HepG2 (cell line): ENCODE measurements around the gene EIF3L. TPM values are rescaled to one million over a fixed set of nuclear protein-coding genes. Genes with fewer than 3 reads are reported as not detected.
A peak's percentile ranks its signal among the peaks of the same experiment; 100 is the strongest.

Experiments
- BCL6 ChIP-seq: IDR thresholded peaks from 2 replicates; pipeline ENCODE4 v1.6.1; 2016; ENCODE audit warnings: missing genetic modification reagents, missing compliant biosample characterization
- BHLHE40 ChIP-seq: IDR thresholded peaks from 2 replicates; pipeline ENCODE4 v1.6.1; 2011; ENCODE audit warnings: low read length, improper control_type of control experiment
- E2F2 ChIP-seq: sonication (generic); formaldehyde crosslinking; IDR thresholded peaks from 2 replicates; pipeline ENCODE4 v1.4.0; 2020; ENCODE audit warnings: missing genetic modification reagents, borderline replicate concordance
- FOXM1 ChIP-seq: sonication (generic); formaldehyde crosslinking; IDR thresholded peaks from 2 replicates; pipeline ENCODE4 v1.5.0; 2020; ENCODE audit warnings: missing genetic modification reagents
- HNRNPUL1 ChIP-seq: fragments of 200-400 bp; formaldehyde crosslinking; IDR thresholded peaks from 2 replicates; pipeline ENCODE4 v1.6.1; 2017; ENCODE audit warnings: low read depth, mild to moderate bottlenecking, low read length, moderate library complexity
- RNF2 ChIP-seq: fragments of 450-650 bp; conservative IDR thresholded peaks from 2 replicates; pipeline ENCODE4 v1.6.1; 2016; ENCODE audit warnings: low read depth
- U2AF1 ChIP-seq: fragments of 200-400 bp; formaldehyde crosslinking; optimal IDR thresholded peaks from 2 replicates; pipeline ENCODE3; 2017; ENCODE audit warnings: mild to moderate bottlenecking, low read depth, low read length
- YEATS4 ChIP-seq: sonication (generic); formaldehyde crosslinking; IDR thresholded peaks from 2 replicates; pipeline ENCODE4 v1.4.0; 2020; ENCODE audit warnings: missing genetic modification reagents, borderline replicate concordance
- ZFP82 ChIP-seq: sonication (generic); formaldehyde crosslinking; IDR thresholded peaks from 2 replicates; pipeline ENCODE4 v1.5.1; 2020; ENCODE audit warnings: mild to moderate bottlenecking, missing genetic modification reagents, borderline replicate concordance
- ZNF232 ChIP-seq: sonication (generic); formaldehyde crosslinking; IDR thresholded peaks from 2 replicates; pipeline ENCODE4 v1.4.0; 2020; ENCODE audit warnings: missing genetic modification reagents, borderline replicate concordance
- ZNF292 ChIP-seq: sonication (generic); formaldehyde crosslinking; IDR thresholded peaks from 2 replicates; pipeline ENCODE4 v1.8.1; 2022; ENCODE audit warnings: mild to moderate bottlenecking, low read depth, missing genetic modification reagents, borderline replicate concordance
- ZNF431 ChIP-seq: sonication (generic); formaldehyde crosslinking; IDR thresholded peaks from 2 replicates; pipeline ENCODE4 v1.9.0; 2022; ENCODE audit warnings: missing genetic modification reagents, low read depth, mild to moderate bottlenecking, borderline replicate concordance
- ZSCAN29 ChIP-seq: sonication (generic); formaldehyde crosslinking; conservative IDR thresholded peaks from 2 replicates; pipeline ENCODE4 v1.4.0; 2020; ENCODE audit warnings: mild to moderate bottlenecking, missing genetic modification reagents
- polyA plus RNA-seq, 8 experiments: library from polyadenylated mRNA; depleted of rRNA in 3 of 8; stranded (reverse) in 7 of 8; unstranded in 1 of 8; fragments of >200 nt; fragmentation: Illumina TruSeq in 4 of 8; extraction: Trizol in 4 of 8; gene quantifications; 2 replicates each; pipeline versions ENCODE4 v1.2.1 to v1.2.3, GENCODE V29; 2011 to 2016; ENCODE audit warnings: low read depth in 4 of 8, missing spikeins in 1 of 8, mixed read lengths in 1 of 8; ENCODE audit not compliant: insufficient read depth in 1 of 8
- total RNA-seq, 5 experiments: library from RNA; depleted of rRNA; stranded (reverse); fragments of >200 nt; fragmentation: Illumina TruSeq; extraction: Trizol; gene quantifications; 2 replicates each; pipeline ENCODE4 v1.2.3, GENCODE V29; 2016; ENCODE audit warnings: low read depth in 1 of 5
- TF ChIP-seq, protein P1 (sequence below): sonication (generic); formaldehyde crosslinking; IDR thresholded peaks from 2 replicates; pipeline ENCODE4 v1.4.0; 2020; ENCODE audit warnings: missing genetic modification reagents
- TF ChIP-seq, protein P2 (sequence below): sonication (generic); formaldehyde crosslinking; IDR thresholded peaks from 2 replicates; pipeline ENCODE4 v1.9.0; 2022; ENCODE audit warnings: missing genetic modification reagents, mild to moderate bottlenecking, borderline replicate concordance
- TF ChIP-seq, protein P3 (sequence below): sonication (generic); formaldehyde crosslinking; IDR thresholded peaks from 2 replicates; pipeline ENCODE4 v1.5.0; 2020; ENCODE audit warnings: mild to moderate bottlenecking, missing genetic modification reagents, borderline replicate concordance

EIF3L gene
- total and polyA plus RNA-seq, 2 of the 13 experiments (the other 11 are each of a cell fraction or from before 2014, with no cell fraction given) = 514 to 793 TPM

DNA sequence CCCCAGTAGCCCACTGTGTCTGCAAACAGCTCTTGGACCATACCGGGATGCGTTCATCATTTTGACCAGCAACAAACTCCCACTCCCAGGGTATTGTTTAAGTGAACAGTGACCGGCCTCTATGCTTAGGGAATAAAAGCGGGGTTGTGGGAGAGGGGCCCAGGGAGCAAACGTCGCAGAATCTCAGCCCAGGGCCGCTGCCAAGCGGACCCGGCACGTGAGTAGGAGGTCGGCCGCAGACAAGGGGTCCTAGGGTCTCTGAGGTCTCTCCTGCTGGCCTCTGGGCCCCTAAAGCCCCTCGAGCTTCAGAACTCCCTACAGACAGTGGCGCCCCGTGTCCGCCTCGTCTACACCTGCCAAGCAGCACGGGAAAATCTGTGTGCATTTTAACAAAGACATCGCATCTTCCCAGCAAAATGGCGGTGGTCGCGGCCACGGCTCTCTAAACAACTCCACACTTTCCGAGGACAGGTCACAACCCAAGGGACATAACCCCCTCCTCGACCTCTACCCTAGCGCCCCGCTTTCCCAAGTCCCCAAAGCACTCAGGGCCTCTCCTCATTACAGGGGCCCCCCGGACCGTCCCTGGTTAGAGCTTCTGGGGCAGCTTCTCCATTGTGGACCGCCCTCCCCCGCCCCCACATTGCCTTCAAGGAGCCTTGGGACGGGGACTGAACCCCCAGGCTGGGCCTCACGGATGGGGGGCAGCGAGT is 45.4 kb upstream of the EIF3L start (continued):
- no peak for TF ChIP-seq BCL6
- peak; percentile 96 for TF ChIP-seq ZSCAN29 (CRISPR knock-in tag)
- no peak for TF ChIP-seq FOXM1 (CRISPR knock-in tag)
- TF ChIP-seq HNRNPUL1 = no peak
- TF ChIP-seq, protein P1, sequence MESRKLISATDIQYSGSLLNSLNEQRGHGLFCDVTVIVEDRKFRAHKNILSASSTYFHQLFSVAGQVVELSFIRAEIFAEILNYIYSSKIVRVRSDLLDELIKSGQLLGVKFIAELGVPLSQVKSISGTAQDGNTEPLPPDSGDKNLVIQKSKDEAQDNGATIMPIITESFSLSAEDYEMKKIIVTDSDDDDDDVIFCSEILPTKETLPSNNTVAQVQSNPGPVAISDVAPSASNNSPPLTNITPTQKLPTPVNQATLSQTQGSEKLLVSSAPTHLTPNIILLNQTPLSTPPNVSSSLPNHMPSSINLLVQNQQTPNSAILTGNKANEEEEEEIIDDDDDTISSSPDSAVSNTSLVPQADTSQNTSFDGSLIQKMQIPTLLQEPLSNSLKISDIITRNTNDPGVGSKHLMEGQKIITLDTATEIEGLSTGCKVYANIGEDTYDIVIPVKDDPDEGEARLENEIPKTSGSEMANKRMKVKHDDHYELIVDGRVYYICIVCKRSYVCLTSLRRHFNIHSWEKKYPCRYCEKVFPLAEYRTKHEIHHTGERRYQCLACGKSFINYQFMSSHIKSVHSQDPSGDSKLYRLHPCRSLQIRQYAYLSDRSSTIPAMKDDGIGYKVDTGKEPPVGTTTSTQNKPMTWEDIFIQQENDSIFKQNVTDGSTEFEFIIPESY (CRISPR knock-in tag) = no peak
- TF ChIP-seq E2F2 (CRISPR knock-in tag) = no peak
- TF ChIP-seq ZFP82 = 0 out of 2 replicates have a peak, but pooled peaks have one; percentile 17
- TF ChIP-seq BHLHE40 = peak; percentile 83
- peak; percentile 85 for TF ChIP-seq ZNF232 (CRISPR knock-in tag)
- TF ChIP-seq, protein P2, sequence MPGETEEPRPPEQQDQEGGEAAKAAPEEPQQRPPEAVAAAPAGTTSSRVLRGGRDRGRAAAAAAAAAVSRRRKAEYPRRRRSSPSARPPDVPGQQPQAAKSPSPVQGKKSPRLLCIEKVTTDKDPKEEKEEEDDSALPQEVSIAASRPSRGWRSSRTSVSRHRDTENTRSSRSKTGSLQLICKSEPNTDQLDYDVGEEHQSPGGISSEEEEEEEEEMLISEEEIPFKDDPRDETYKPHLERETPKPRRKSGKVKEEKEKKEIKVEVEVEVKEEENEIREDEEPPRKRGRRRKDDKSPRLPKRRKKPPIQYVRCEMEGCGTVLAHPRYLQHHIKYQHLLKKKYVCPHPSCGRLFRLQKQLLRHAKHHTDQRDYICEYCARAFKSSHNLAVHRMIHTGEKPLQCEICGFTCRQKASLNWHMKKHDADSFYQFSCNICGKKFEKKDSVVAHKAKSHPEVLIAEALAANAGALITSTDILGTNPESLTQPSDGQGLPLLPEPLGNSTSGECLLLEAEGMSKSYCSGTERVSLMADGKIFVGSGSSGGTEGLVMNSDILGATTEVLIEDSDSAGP (CRISPR knock-in tag) = 0 out of 2 replicates have a peak, but pooled peaks have one; percentile 26
- no peak for TF ChIP-seq ZNF292 (CRISPR knock-in tag)
- TF ChIP-seq, protein P3, sequence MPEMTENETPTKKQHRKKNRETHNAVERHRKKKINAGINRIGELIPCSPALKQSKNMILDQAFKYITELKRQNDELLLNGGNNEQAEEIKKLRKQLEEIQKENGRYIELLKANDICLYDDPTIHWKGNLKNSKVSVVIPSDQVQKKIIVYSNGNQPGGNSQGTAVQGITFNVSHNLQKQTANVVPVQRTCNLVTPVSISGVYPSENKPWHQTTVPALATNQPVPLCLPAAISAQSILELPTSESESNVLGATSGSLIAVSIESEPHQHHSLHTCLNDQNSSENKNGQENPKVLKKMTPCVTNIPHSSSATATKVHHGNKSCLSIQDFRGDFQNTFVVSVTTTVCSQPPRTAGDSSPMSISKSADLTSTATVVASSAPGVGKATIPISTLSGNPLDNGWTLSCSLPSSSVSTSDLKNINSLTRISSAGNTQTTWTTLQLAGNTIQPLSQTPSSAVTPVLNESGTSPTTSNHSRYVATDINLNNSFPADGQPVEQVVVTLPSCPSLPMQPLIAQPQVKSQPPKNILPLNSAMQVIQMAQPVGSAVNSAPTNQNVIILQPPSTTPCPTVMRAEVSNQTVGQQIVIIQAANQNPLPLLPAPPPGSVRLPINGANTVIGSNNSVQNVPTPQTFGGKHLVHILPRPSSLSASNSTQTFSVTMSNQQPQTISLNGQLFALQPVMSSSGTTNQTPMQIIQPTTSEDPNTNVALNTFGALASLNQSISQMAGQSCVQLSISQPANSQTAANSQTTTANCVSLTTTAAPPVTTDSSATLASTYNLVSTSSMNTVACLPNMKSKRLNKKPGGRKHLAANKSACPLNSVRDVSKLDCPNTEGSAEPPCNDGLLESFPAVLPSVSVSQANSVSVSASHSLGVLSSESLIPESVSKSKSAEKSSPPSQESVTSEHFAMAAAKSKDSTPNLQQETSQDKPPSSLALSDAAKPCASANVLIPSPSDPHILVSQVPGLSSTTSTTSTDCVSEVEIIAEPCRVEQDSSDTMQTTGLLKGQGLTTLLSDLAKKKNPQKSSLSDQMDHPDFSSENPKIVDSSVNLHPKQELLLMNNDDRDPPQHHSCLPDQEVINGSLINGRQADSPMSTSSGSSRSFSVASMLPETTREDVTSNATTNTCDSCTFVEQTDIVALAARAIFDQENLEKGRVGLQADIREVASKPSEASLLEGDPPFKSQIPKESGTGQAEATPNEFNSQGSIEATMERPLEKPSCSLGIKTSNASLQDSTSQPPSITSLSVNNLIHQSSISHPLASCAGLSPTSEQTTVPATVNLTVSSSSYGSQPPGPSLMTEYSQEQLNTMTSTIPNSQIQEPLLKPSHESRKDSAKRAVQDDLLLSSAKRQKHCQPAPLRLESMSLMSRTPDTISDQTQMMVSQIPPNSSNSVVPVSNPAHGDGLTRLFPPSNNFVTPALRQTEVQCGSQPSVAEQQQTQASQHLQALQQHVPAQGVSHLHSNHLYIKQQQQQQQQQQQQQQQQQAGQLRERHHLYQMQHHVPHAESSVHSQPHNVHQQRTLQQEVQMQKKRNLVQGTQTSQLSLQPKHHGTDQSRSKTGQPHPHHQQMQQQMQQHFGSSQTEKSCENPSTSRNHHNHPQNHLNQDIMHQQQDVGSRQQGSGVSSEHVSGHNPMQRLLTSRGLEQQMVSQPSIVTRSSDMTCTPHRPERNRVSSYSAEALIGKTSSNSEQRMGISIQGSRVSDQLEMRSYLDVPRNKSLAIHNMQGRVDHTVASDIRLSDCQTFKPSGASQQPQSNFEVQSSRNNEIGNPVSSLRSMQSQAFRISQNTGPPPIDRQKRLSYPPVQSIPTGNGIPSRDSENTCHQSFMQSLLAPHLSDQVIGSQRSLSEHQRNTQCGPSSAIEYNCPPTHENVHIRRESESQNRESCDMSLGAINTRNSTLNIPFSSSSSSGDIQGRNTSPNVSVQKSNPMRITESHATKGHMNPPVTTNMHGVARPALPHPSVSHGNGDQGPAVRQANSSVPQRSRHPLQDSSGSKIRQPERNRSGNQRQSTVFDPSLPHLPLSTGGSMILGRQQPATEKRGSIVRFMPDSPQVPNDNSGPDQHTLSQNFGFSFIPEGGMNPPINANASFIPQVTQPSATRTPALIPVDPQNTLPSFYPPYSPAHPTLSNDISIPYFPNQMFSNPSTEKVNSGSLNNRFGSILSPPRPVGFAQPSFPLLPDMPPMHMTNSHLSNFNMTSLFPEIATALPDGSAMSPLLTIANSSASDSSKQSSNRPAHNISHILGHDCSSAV (CRISPR knock-in tag) = no peak
- no peak for TF ChIP-seq YEATS4 (CRISPR knock-in tag)
- no peak for TF ChIP-seq ZNF431 (CRISPR knock-in tag)
- no peak for TF ChIP-seq U2AF1
- no peak for TF ChIP-seq RNF2
